AG08395 (cell line): Measurements from ENCODE around the gene ANKRD55.
A peak's percentile ranks its signal among the peaks of the same experiment; 100 is the strongest.
"Not testable (repeated sequence)": the region's sequence is repeated elsewhere in the genome, so short reads cannot be mapped to it uniquely, and the experiment has no call there.

Experiments used
- DNase-seq: peaks from one replicate; pipeline ENCODE4 v3.0.0; 2012; ENCODE audit warnings: mixed read lengths, low spot score

Gene ANKRD55

GRCh38 chr5:56207537-56207936, 25.6 kb downstream of the ANKRD55 start:
- no peak for DNase-seq

GRCh38 chr5:56206126-56206910, 26.8 kb downstream of the ANKRD55 start:
- peak; percentile 37 for DNase-seq

- not testable (repeated sequence) for DNase-seq
These were observed 29.2 kb downstream of the ANKRD55 start for GRCh38 chr5:56203936-56204335.

GRCh38 chr5:56202483-56202882, 30.6 kb downstream of the ANKRD55 start:
- DNase-seq, result no peak

- not testable (repeated sequence) for DNase-seq
These were observed 31.3 kb downstream of the ANKRD55 start for GRCh38 chr5:56201762-56202261.

GRCh38 chr5:56200971-56201666, 32.0 kb downstream of the ANKRD55 start:
- DNase-seq, result peak; percentile 77

- DNase-seq, result no peak
These were observed 38.1 kb downstream of the ANKRD55 start for GRCh38 chr5:56195016-56195415.

- no peak for DNase-seq
These were observed 40.9 kb downstream of the ANKRD55 start for GRCh38 chr5:56192246-56192645.

GRCh38 chr5:56191656-56192055, 41.5 kb downstream of the ANKRD55 start:
- no peak for DNase-seq

- DNase-seq, result peak; percentile 48
These were observed 42.6 kb downstream of the ANKRD55 start for GRCh38 chr5:56190497-56190896.

GRCh38 chr5:56185768-56186311, 47.3 kb downstream of the ANKRD55 start:
- DNase-seq, result no peak

GRCh38 chr5:56183506-56183905, 49.6 kb downstream of the ANKRD55 start:
- peak; percentile 62 for DNase-seq

GRCh38 chr5:56179442-56179841, 53.7 kb downstream of the ANKRD55 start:
- DNase-seq, result no peak

GRCh38 chr5:56178823-56179222, 54.3 kb downstream of the ANKRD55 start:
- no peak for DNase-seq

GRCh38 chr5:56176871-56177533, 56.1 kb downstream of the ANKRD55 start:
- no peak for DNase-seq

GRCh38 chr5:56176155-56176798, 56.9 kb downstream of the ANKRD55 start:
- DNase-seq, result peak; percentile 51

GRCh38 chr5:56175488-56175887, 57.6 kb downstream of the ANKRD55 start:
- DNase-seq, result peak; percentile 58

GRCh38 chr5:56175021-56175420, 58.1 kb downstream of the ANKRD55 start:
- no peak for DNase-seq

GRCh38 chr5:56172241-56172640, 60.9 kb downstream of the ANKRD55 start:
- peak; percentile 29 for DNase-seq

- peak; percentile 48 for DNase-seq
These were observed 62.6 kb downstream of the ANKRD55 start for GRCh38 chr5:56170557-56170956.

- no peak for DNase-seq
These were observed 63.2 kb downstream of the ANKRD55 start for GRCh38 chr5:56169949-56170348.

GRCh38 chr5:56169281-56169680, 63.8 kb downstream of the ANKRD55 start:
- DNase-seq, result no peak
